Astrocyte (in vitro differentiated cells and primary cell): ENCODE results near the gene NWD2. TPM values are rescaled to one million over a fixed set of nuclear protein-coding genes. Genes with fewer than 3 reads are reported as not detected.

Experiments used
- DNase-seq: peaks from one replicate; pipeline ENCODE4 v3.0.0-alpha.2; 2010; ENCODE audit warnings: low read depth
- FAIRE-seq: peaks from 2 replicates; lab custom pipeline; 2011; peaks lifted over from hg19 to GRCh38; lab: Jason Lieb, UNC
- H2AFZ ChIP-seq: 2 replicates; pipeline ENCODE4 v1.6.0; 2012; ENCODE audit warnings: low read depth, low read length, inconsistent platforms
- H3K27ac ChIP-seq: 2 replicates; pipeline ENCODE4 v1.5.1; 2011; ENCODE audit warnings: low read depth, low read length, inconsistent platforms
- H3K27me3 ChIP-seq: 2 replicates; pipeline ENCODE4 v1.6.0; 2011; ENCODE audit warnings: low read length, inconsistent platforms; ENCODE audit not compliant: insufficient read depth
- H3K36me3 ChIP-seq: 2 replicates; pipeline ENCODE4 v1.5.1; 2011; ENCODE audit warnings: low read length, inconsistent platforms; ENCODE audit not compliant: insufficient read depth
- H3K4me1 ChIP-seq: 2 replicates; pipeline ENCODE4 v1.5.1; 2011; ENCODE audit warnings: low read length, inconsistent platforms; ENCODE audit not compliant: insufficient read depth
- H3K4me2 ChIP-seq: 2 replicates; pipeline ENCODE4 v1.6.0; 2012; ENCODE audit warnings: low read length, inconsistent platforms
- H3K4me3 ChIP-seq: 2 replicates; pipeline ENCODE4 v1.5.1; 2011; ENCODE audit warnings: low read depth, mild to moderate bottlenecking, low read length, inconsistent platforms; ENCODE audit not compliant: insufficient read depth
- H3K79me2 ChIP-seq: 2 replicates; pipeline ENCODE4 v1.6.0; 2012; ENCODE audit warnings: mild to moderate bottlenecking, low read length, inconsistent platforms; ENCODE audit not compliant: insufficient read depth
- H3K9ac ChIP-seq: 2 replicates; pipeline ENCODE4 v1.6.0; 2012; ENCODE audit warnings: mild to moderate bottlenecking, low read length, inconsistent platforms
- H3K9me3 ChIP-seq: 2 replicates; pipeline ENCODE4 v1.5.1; 2012; ENCODE audit warnings: low read depth, mild to moderate bottlenecking, low read length, inconsistent platforms; ENCODE audit not compliant: insufficient read depth
- H4K20me1 ChIP-seq: 2 replicates; pipeline ENCODE4 v1.6.0; 2012; ENCODE audit warnings: low read length, inconsistent platforms; ENCODE audit not compliant: insufficient read depth
- H3K27ac Mint-ChIP-seq: one replicate; pipeline ENCODE4 v1.8.0; 2021; ENCODE audit warnings: mild to moderate bottlenecking, mixed read lengths; ENCODE audit not compliant: unreplicated experiment
- H3K27me3 Mint-ChIP-seq: one replicate; pipeline ENCODE4 v1.8.0; 2021; ENCODE audit warnings: low read depth, mixed read lengths; ENCODE audit not compliant: unreplicated experiment
- H3K36me3 Mint-ChIP-seq: one replicate; pipeline ENCODE4 v1.8.0; 2021; ENCODE audit warnings: low read depth, mixed read lengths; ENCODE audit not compliant: unreplicated experiment
- H3K4me1 Mint-ChIP-seq: one replicate; pipeline ENCODE4 v1.8.0; 2021; ENCODE audit warnings: low read depth, mixed read lengths; ENCODE audit not compliant: unreplicated experiment
- H3K4me3 Mint-ChIP-seq: one replicate; pipeline ENCODE4 v1.8.0; 2021; ENCODE audit warnings: mild to moderate bottlenecking, moderate library complexity, mixed read lengths; ENCODE audit not compliant: unreplicated experiment
- H3K9me3 Mint-ChIP-seq: one replicate; pipeline ENCODE4 v1.8.0; 2021; ENCODE audit warnings: mild to moderate bottlenecking, mixed read lengths; ENCODE audit not compliant: unreplicated experiment
- CTCF ChIP-seq: IDR thresholded peaks from 2 replicates; pipeline ENCODE4 v1.5.1; 2011; ENCODE audit warnings: low read depth, mild to moderate bottlenecking, inconsistent platforms, low read length, moderate library complexity; ENCODE audit not compliant: insufficient read depth
- EZH2 ChIP-seq: IDR thresholded peaks from 2 replicates; pipeline ENCODE4 v1.6.1; 2012; ENCODE audit warnings: mild to moderate bottlenecking, low read length, inconsistent platforms; ENCODE audit not compliant: insufficient read depth
- total RNA-seq: library from RNA; stranded (reverse); gene quantifications from 2 replicates; pipeline ENCODE4 v1.2.1, GENCODE V29; 2021

The NWD2 gene
- total RNA-seq, 1 donor from 2014 or later, result not detected

- Histone ChIP-seq H3K79me2 (no peaks in the 10 kb centered on the region), H3K36me3 (no peaks in the 10 kb centered on the region), H3K9ac (no peak overlapping the region), H3K4me3 (no peak overlapping the region), H4K20me1 (no peaks in the 10 kb centered on the region), H3K27me3 (no peaks in the 10 kb centered on the region), H3K9me3 (no peaks in the 10 kb centered on the region), H2AFZ (no peak overlapping the region), H3K4me1 (no peaks in the 10 kb centered on the region), H3K4me2 (no peak overlapping the region), H3K27ac (no peak overlapping the region)
- H3K27ac Mint-ChIP-seq, result no peak overlapping the region
- FAIRE-seq (no peak), DNase-seq (no peak)
- no peaks in the 10 kb centered on the region for H3K9me3 Mint-ChIP-seq
- no peaks in the 10 kb centered on the region for H3K36me3 Mint-ChIP-seq
- no peak overlapping the region for H3K4me3 Mint-ChIP-seq
- no peaks in the 10 kb centered on the region for H3K4me1 Mint-ChIP-seq
- TF ChIP-seq CTCF (no peak), EZH2 (no peak)
- H3K27me3 Mint-ChIP-seq, result no peaks in the 10 kb centered on the region
Measured at GRCh38 chr4:37415845-37416369, 171.4 kb downstream of the NWD2 start.

GRCh38 chr4:37421614-37422013 is 177.1 kb downstream of the NWD2 start:
- no peaks in the 10 kb centered on the region for H3K27me3 Mint-ChIP-seq
- H3K4me3 Mint-ChIP-seq, result no peak overlapping the region
- no peak for FAIRE-seq
- DNase-seq, result no peak
- H3K27ac ChIP-seq, result no peak overlapping the region
- no peaks in the 10 kb centered on the region for H3K27me3 ChIP-seq
- no peaks in the 10 kb centered on the region for H3K36me3 ChIP-seq
- H3K27ac Mint-ChIP-seq, result no peak overlapping the region
- H3K4me1 Mint-ChIP-seq, result no peaks in the 10 kb centered on the region
- no peaks in the 10 kb centered on the region for H4K20me1 ChIP-seq
- H3K9me3 Mint-ChIP-seq, result no peaks in the 10 kb centered on the region
- H3K9ac ChIP-seq, result no peak overlapping the region
- no peak overlapping the region for H3K4me3 ChIP-seq
- H3K4me2 ChIP-seq, result no peak overlapping the region
- H3K4me1 ChIP-seq, result no peaks in the 10 kb centered on the region
- TF ChIP-seq CTCF, result no peak
- no peak for TF ChIP-seq EZH2
- no peaks in the 10 kb centered on the region for H3K36me3 Mint-ChIP-seq
- no peaks in the 10 kb centered on the region for H3K79me2 ChIP-seq
- no peaks in the 10 kb centered on the region for H3K9me3 ChIP-seq
- no peak overlapping the region for H2AFZ ChIP-seq

- no peak overlapping the region for H3K9ac ChIP-seq
- TF ChIP-seq EZH2, result no peak
- no peak for TF ChIP-seq CTCF
- H3K27me3 ChIP-seq, result no peaks in the 10 kb centered on the region
- no peaks in the 10 kb centered on the region for H3K36me3 ChIP-seq
- Mint-ChIP-seq H3K4me1 (no peaks in the 10 kb centered on the region), H3K27ac (no peak overlapping the region), H3K4me3 (no peak overlapping the region), H3K36me3 (no peaks in the 10 kb centered on the region), H3K27me3 (no peaks in the 10 kb centered on the region), H3K9me3 (no peaks in the 10 kb centered on the region)
- no peaks in the 10 kb centered on the region for H3K9me3 ChIP-seq
- FAIRE-seq (no peak), DNase-seq (no peak)
- no peak overlapping the region for H3K27ac ChIP-seq
- H3K79me2 ChIP-seq, result no peaks in the 10 kb centered on the region
- no peak overlapping the region for H2AFZ ChIP-seq
- H4K20me1 ChIP-seq, result no peaks in the 10 kb centered on the region
- H3K4me1 ChIP-seq, result no peaks in the 10 kb centered on the region
- H3K4me3 ChIP-seq, result no peak overlapping the region
- H3K4me2 ChIP-seq, result no peak overlapping the region
Measured at GRCh38 chr4:37422102-37422501, 177.6 kb downstream of the NWD2 start.
